ENCODE data around the gene DCST2. TPM values are rescaled to one million over a fixed set of nuclear protein-coding genes. Genes with fewer than 3 reads are reported as not detected.

DCST2 gene
- total RNA-seq, 4 donors from 2014 or later: 0.33 to 4.2 (median 0.50) TPM; not detected in 1

GRCh38 chr1:154972213-154972516 lies 61.4 kb downstream of the DCST2 start:
- Histone ChIP-seq H3K27ac (peak overlapping the region; percentile 95 to 99 (median 98)), H3K4me3 (replicated peaks in 1 of 3) (peak overlapping the region in 1 of 3 donors; percentile 51), H3K36me3 (peaks cover 9 to 10% of the 10 kb centered on the region in 2 donors), H3K27me3 (no peaks in the 10 kb centered on the region), H3K4me1 (peaks cover 37 to 60% of the 10 kb centered on the region in 2 donors), H3K9me3 (no peaks in the 10 kb centered on the region)
- no peak for DNase-seq
- intact Hi-C loops (cut with DNase I): loop anchor here (5.0 kb wide), 1 partner anchor 80 kb away; the partner anchor contains the start of gene ADAM15
- WGBS, 2 donors: 68 to 69% methylated on average over 3 of the region's 3 CpGs
- TF ChIP-seq POLR2A (IDR thresholded peaks at IDR 0.05): no peak
- TF ChIP-seq, protein P1, sequence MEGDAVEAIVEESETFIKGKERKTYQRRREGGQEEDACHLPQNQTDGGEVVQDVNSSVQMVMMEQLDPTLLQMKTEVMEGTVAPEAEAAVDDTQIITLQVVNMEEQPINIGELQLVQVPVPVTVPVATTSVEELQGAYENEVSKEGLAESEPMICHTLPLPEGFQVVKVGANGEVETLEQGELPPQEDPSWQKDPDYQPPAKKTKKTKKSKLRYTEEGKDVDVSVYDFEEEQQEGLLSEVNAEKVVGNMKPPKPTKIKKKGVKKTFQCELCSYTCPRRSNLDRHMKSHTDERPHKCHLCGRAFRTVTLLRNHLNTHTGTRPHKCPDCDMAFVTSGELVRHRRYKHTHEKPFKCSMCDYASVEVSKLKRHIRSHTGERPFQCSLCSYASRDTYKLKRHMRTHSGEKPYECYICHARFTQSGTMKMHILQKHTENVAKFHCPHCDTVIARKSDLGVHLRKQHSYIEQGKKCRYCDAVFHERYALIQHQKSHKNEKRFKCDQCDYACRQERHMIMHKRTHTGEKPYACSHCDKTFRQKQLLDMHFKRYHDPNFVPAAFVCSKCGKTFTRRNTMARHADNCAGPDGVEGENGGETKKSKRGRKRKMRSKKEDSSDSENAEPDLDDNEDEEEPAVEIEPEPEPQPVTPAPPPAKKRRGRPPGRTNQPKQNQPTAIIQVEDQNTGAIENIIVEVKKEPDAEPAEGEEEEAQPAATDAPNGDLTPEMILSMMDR (IDR thresholded peaks at IDR 0.05): no peak

GRCh38 chr1:154971341-154971998 lies 62.1 kb downstream of the DCST2 start:
- H3K4me3 ChIP-seq (replicated peaks in 1 of 3): no peak overlapping the region
- intact Hi-C loops (cut with DNase I): loop anchor here (5.0 kb wide), 1 partner anchor 81 kb away; the partner anchor contains the start of gene ADAM15
- DNase-seq: peak; percentile 47 to 53
- TF ChIP-seq POLR2A (IDR thresholded peaks at IDR 0.05): no peak
- TF ChIP-seq, protein P1 (IDR thresholded peaks at IDR 0.05): no peak
- WGBS, 2 donors: 58 to 67% methylated on average over 10 of the region's 10 CpGs
- H3K36me3 ChIP-seq: peaks cover 10 to 16% of the 10 kb centered on the region in 2 donors
- H3K27ac ChIP-seq: peak overlapping the region; percentile 95 to 99 (median 98)
- no peaks in the 10 kb centered on the region for H3K27me3 ChIP-seq
- H3K9me3 ChIP-seq: no peaks in the 10 kb centered on the region
- peaks cover 37 to 58% of the 10 kb centered on the region in 2 donors for H3K4me1 ChIP-seq

GRCh38 chr1:154970631-154971340 lies 62.8 kb downstream of the DCST2 start, which contains the start of gene SHC1:
SHC1 (minus strand) TSS chr1:154970747; CDS start chr1:154970526, 221 bp downstream.
- peaks cover 15 to 23% of the 10 kb centered on the region in 2 donors for H3K36me3 ChIP-seq

DNA sequence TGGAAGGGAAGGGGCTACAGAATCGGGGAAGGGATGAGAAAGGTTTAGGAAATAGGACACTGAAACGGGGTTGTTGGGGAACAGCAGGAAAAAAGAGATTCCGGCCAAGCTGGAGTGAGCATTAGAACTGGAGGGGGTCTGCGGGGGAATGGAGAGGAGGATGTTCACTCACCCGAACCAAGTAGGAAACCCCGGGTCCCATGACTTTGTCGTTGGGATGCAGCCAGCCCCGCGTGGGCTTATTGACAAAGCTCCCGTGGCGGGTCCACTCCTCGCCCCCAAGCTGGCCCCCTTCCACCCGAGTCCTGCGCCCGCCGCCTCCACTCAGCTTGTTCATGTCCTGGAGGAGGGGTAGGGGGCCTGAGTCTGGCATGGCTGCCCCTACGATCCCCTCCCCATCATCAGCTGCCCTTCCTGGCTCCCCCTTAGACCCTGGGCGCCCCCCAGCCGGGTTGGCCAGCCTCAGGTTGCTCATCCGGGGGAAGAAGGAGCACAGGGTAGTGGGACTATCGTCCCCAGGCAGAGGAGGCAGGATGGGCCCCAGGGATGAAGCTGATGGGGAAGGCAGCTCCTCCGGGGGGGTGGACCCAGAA lies 63.6 kb downstream of the DCST2 start:
- Histone ChIP-seq H3K27ac (peak overlapping the region; percentile 95 to 99 (median 98)), H3K27me3 (no peaks in the 10 kb centered on the region), H3K36me3 (peaks cover 22 to 31% of the 10 kb centered on the region in 2 donors), H3K4me3 (replicated peaks in 1 of 3) (peak overlapping the region in 2 of 3 donors; percentile 23 to 38), H3K9me3 (no peaks in the 10 kb centered on the region), H3K4me1 (peaks cover 37 to 51% of the 10 kb centered on the region in 2 donors)
- 30 to 32% methylated on average over 19 to 22 of the region's 22 CpGs for WGBS, 2 donors
- TF ChIP-seq, protein P1 (IDR thresholded peaks at IDR 0.05): no peak
- no peak for TF ChIP-seq POLR2A (IDR thresholded peaks at IDR 0.05)
- intact Hi-C loops (cut with DNase I): loop anchor here (5.0 kb wide), 1 partner anchor 82 kb away; the partner anchor contains the start of gene ADAM15
- peak; percentile 63 for DNase-seq

More at GRCh38 chr1:154970631-154971340, 62.8 kb downstream of the DCST2 start, which contains the start of gene SHC1:
- intact Hi-C loops (cut with DNase I): loop anchor here (5.0 kb wide), 1 partner anchor 82 kb away; the partner anchor contains the start of gene ADAM15
- peak within 1 kb of the TSS; percentile 95 to 99 (median 98) for H3K27ac ChIP-seq
- H3K27me3 ChIP-seq: no peaks in the 10 kb centered on the region
- H3K9me3 ChIP-seq: no peaks in the 10 kb centered on the region
- 25 to 27% methylated on average over 10 to 14 of the region's 15 CpGs for WGBS, 2 donors
- H3K4me3 ChIP-seq (replicated peaks in 1 of 3): peak within 1 kb of the TSS in 2 of 3 donors; percentile 23 to 38
- DNase-seq: peak; percentile 93 to 95
- peaks cover 37 to 51% of the 10 kb centered on the region in 2 donors for H3K4me1 ChIP-seq
- TF ChIP-seq, protein P1 (IDR thresholded peaks at IDR 0.05): no peak
- TF ChIP-seq POLR2A (IDR thresholded peaks at IDR 0.05): peak in 1 of 2 donors; percentile 83
